ENCODE results near the gene ZNF765.

GRCh38 chr19:53365899-53366493, 29.0 kb upstream of the ZNF765 start:
- TF ChIP-seq EZH2 (IDR thresholded peaks at IDR 0.05; ENCODE audit: insufficient read depth, poor library complexity, severe bottlenecking) (no peak), EZH2phosphoT487 (IDR thresholded peaks at IDR 0.05; ENCODE audit: insufficient read depth, low read depth) (no peak)

Data from GM23248 (cell line).